ENCODE data around the gene CUL5. TPM values are rescaled to one million over a fixed set of nuclear protein-coding genes. Genes with fewer than 3 reads are reported as not detected.

The CUL5 gene
- polyA plus RNA-seq: 1 to 10 TPM; 3.2 to 4.9 TPM

DNA sequence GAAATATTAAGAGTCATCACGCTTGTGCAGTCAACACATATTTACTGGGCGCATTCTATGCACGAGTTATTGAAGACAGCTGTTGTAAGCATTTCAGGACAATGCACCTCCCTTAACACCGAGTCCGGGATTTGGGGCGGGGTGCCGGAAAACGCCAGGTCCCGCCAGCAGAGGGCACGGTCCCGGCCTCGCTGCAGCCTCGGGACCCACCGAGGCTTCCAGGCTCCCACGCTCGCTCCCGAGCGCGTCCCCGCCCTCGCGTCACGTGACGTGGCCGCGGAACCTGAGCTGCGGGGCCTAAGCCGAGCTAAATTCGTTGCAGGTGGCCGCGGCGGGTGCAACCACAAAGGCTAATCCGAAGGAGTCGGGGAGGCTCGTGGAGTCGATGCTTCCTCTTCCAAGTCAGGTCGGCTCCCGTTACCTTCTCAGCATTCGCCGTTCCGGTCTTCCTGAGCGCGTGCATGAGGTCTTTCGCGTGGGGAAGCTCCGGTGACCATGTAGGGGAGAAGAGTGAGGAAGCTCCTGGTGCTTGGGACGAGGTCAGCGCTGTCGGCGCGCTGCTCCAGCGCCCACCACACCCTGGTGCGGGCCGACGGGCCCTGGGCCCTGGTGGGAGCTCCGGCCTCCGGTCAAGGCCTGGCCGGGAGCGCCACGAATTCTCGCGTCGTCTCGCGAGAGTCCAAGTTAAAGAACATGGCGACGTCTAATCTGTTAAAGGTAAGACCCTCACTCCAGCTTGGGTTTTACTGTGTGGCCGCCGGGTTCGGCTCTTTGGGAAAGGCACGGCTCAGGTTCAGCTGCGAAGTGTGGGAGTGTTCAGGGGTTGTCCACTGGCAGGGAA, at the start of gene CUL5:
CUL5 (plus strand) TSS at position 243 of the 841 bp plus-strand sequence; CDS start at position 694, 451 bp downstream.
- Histone ChIP-seq H3K4me3 (ENCODE audit: low read depth in 1 of 2, low read length in 2 of 2) (peak within 1 kb of the TSS; percentile 89 to 98), H3K36me3 (ENCODE audit: control insufficient read depth in 2 of 2, insufficient read depth in 2 of 2, low read length in 1 of 2) (no peaks in the 10 kb centered on the region), H3K4me1 (ENCODE audit: control insufficient read depth in 2 of 2, insufficient read depth in 2 of 2, low read length in 1 of 2) (peaks cover 0 to 2% of the 10 kb centered on the region in 2 donors), H3K9me3 (ENCODE audit: control insufficient read depth in 2 of 2, insufficient read depth in 1 of 2, low read depth in 1 of 2, low read length in 1 of 2) (no peaks in the 10 kb centered on the region), H3K27ac (ENCODE audit: low read depth in 2 of 2, low read length in 1 of 2) (peak within 1 kb of the TSS; percentile 90 to 97), H3K27me3 (ENCODE audit: control insufficient read depth in 1 of 2, insufficient read depth in 2 of 2, low read length in 2 of 2) (no peaks in the 10 kb centered on the region)
- WGBS, 2 donors: 0% methylated on average over 72 of the region's 72 CpGs

GRCh38 chr11:107961480-107961879, 47.2 kb upstream of the CUL5 start:
- no peaks in the 10 kb centered on the region for H3K27me3 ChIP-seq (ENCODE audit: control insufficient read depth in 1 of 2, insufficient read depth in 2 of 2, low read length in 2 of 2)

GRCh38 chr11:107962181-107962580, 46.5 kb upstream of the CUL5 start:
- H3K4me1 ChIP-seq (ENCODE audit: control insufficient read depth in 2 of 2, insufficient read depth in 2 of 2, low read length in 1 of 2): no peaks in the 10 kb centered on the region
- H3K9me3 ChIP-seq (ENCODE audit: control insufficient read depth in 2 of 2, insufficient read depth in 1 of 2, low read depth in 1 of 2, low read length in 1 of 2): no peaks in the 10 kb centered on the region
- no peaks in the 10 kb centered on the region for H3K36me3 ChIP-seq (ENCODE audit: control insufficient read depth in 2 of 2, insufficient read depth in 2 of 2, low read length in 1 of 2)
- WGBS, 2 donors: 79 to 83% methylated on average over 1 of the region's 1 CpG
- H3K4me3 ChIP-seq (ENCODE audit: low read depth in 1 of 2, low read length in 2 of 2): no peak overlapping the region
- H3K27me3 ChIP-seq (ENCODE audit: control insufficient read depth in 1 of 2, insufficient read depth in 2 of 2, low read length in 2 of 2): no peaks in the 10 kb centered on the region
- no peak overlapping the region for H3K27ac ChIP-seq (ENCODE audit: low read depth in 2 of 2, low read length in 1 of 2)

More at GRCh38 chr11:107961480-107961879, 47.2 kb upstream of the CUL5 start:
- H3K9me3 ChIP-seq (ENCODE audit: control insufficient read depth in 2 of 2, insufficient read depth in 1 of 2, low read depth in 1 of 2, low read length in 1 of 2): no peaks in the 10 kb centered on the region
- H3K27ac ChIP-seq (ENCODE audit: low read depth in 2 of 2, low read length in 1 of 2): no peak overlapping the region
- no peaks in the 10 kb centered on the region for H3K36me3 ChIP-seq (ENCODE audit: control insufficient read depth in 2 of 2, insufficient read depth in 2 of 2, low read length in 1 of 2)
- 70 to 76% methylated on average over 3 of the region's 3 CpGs for WGBS, 2 donors
- no peak overlapping the region for H3K4me3 ChIP-seq (ENCODE audit: low read depth in 1 of 2, low read length in 2 of 2)
- H3K4me1 ChIP-seq (ENCODE audit: control insufficient read depth in 2 of 2, insufficient read depth in 2 of 2, low read length in 1 of 2): no peaks in the 10 kb centered on the region

- WGBS, 2 donors: 77 to 83% methylated on average over 8 of the region's 8 CpGs
- H3K36me3 ChIP-seq (ENCODE audit: control insufficient read depth in 2 of 2, insufficient read depth in 2 of 2, low read length in 1 of 2): no peaks in the 10 kb centered on the region
These were observed 45.6 kb upstream of the CUL5 start for GRCh38 chr11:107963091-107963490.

GRCh38 chr11:107969219-107969618, 39.5 kb upstream of the CUL5 start:
- no peaks in the 10 kb centered on the region for H3K9me3 ChIP-seq (ENCODE audit: control insufficient read depth in 2 of 2, insufficient read depth in 1 of 2, low read depth in 1 of 2, low read length in 1 of 2)
- no peak overlapping the region for H3K4me3 ChIP-seq (ENCODE audit: low read depth in 1 of 2, low read length in 2 of 2)
- no peak overlapping the region for H3K27ac ChIP-seq (ENCODE audit: low read depth in 2 of 2, low read length in 1 of 2)
- no peaks in the 10 kb centered on the region for H3K27me3 ChIP-seq (ENCODE audit: control insufficient read depth in 1 of 2, insufficient read depth in 2 of 2, low read length in 2 of 2)
- no peaks in the 10 kb centered on the region for H3K36me3 ChIP-seq (ENCODE audit: control insufficient read depth in 2 of 2, insufficient read depth in 2 of 2, low read length in 1 of 2)
- H3K4me1 ChIP-seq (ENCODE audit: control insufficient read depth in 2 of 2, insufficient read depth in 2 of 2, low read length in 1 of 2): no peaks in the 10 kb centered on the region

More at GRCh38 chr11:107963091-107963490, 45.6 kb upstream of the CUL5 start:
- Histone ChIP-seq H3K27me3 (ENCODE audit: control insufficient read depth in 1 of 2, insufficient read depth in 2 of 2, low read length in 2 of 2) (no peaks in the 10 kb centered on the region), H3K4me1 (ENCODE audit: control insufficient read depth in 2 of 2, insufficient read depth in 2 of 2, low read length in 1 of 2) (no peaks in the 10 kb centered on the region), H3K9me3 (ENCODE audit: control insufficient read depth in 2 of 2, insufficient read depth in 1 of 2, low read depth in 1 of 2, low read length in 1 of 2) (no peaks in the 10 kb centered on the region), H3K27ac (ENCODE audit: low read depth in 2 of 2, low read length in 1 of 2) (no peak overlapping the region), H3K4me3 (ENCODE audit: low read depth in 1 of 2, low read length in 2 of 2) (no peak overlapping the region)

DNA sequence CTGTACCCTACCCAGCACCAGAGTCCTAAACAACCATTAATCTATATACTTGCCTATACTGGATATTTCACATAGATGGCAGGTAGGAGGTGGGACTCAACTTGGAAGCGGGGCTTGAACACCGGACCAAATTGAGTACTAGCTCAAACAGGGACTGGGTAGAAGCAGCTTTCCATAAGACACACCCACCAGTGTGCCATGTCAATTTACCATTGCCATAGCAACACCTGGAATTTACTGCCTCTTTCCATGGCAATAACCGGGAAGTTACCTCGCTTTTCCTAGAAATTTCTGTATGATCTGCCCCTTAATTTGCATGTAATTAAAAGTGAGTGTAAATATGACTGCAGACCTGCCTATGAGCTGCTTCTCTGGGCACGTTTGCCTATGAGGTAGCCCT, 38.6 kb upstream of the CUL5 start:
- H3K36me3 ChIP-seq (ENCODE audit: control insufficient read depth in 2 of 2, insufficient read depth in 2 of 2, low read length in 1 of 2): no peaks in the 10 kb centered on the region
- H3K27me3 ChIP-seq (ENCODE audit: control insufficient read depth in 1 of 2, insufficient read depth in 2 of 2, low read length in 2 of 2): no peaks in the 10 kb centered on the region
- H3K9me3 ChIP-seq (ENCODE audit: control insufficient read depth in 2 of 2, insufficient read depth in 1 of 2, low read depth in 1 of 2, low read length in 1 of 2): no peaks in the 10 kb centered on the region
- no peaks in the 10 kb centered on the region for H3K4me1 ChIP-seq (ENCODE audit: control insufficient read depth in 2 of 2, insufficient read depth in 2 of 2, low read length in 1 of 2)
- WGBS, 2 donors: 78 to 88% methylated on average over 5 of the region's 5 CpGs
- no peak overlapping the region for H3K27ac ChIP-seq (ENCODE audit: low read depth in 2 of 2, low read length in 1 of 2)
- H3K4me3 ChIP-seq (ENCODE audit: low read depth in 1 of 2, low read length in 2 of 2): no peak overlapping the region

DNA sequence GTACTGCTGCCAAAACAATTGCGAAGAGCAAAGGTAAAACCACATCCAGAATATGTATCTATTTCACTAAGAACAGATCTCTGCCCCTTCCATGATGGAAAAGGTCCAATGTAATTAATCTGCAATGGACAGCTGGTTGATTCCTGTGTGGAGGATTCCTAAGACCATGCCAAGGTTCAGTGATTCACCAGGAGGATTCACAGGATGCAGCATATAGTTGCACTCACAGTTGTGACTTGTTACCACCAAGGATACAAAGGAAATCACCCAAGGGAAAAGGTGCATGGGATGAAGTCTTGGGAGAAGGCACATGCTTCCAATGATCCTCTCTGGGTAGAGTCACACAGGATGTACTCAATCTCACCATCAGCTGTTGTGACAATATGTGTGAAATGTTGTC, 35.1 kb upstream of the CUL5 start:
- no peak overlapping the region for H3K27ac ChIP-seq (ENCODE audit: low read depth in 2 of 2, low read length in 1 of 2)
- H3K36me3 ChIP-seq (ENCODE audit: control insufficient read depth in 2 of 2, insufficient read depth in 2 of 2, low read length in 1 of 2): no peaks in the 10 kb centered on the region
- WGBS, 2 donors: 91 to 92% methylated on average over 1 of the region's 1 CpG
- no peaks in the 10 kb centered on the region for H3K27me3 ChIP-seq (ENCODE audit: control insufficient read depth in 1 of 2, insufficient read depth in 2 of 2, low read length in 2 of 2)
- H3K4me3 ChIP-seq (ENCODE audit: low read depth in 1 of 2, low read length in 2 of 2): no peak overlapping the region
- no peaks in the 10 kb centered on the region for H3K4me1 ChIP-seq (ENCODE audit: control insufficient read depth in 2 of 2, insufficient read depth in 2 of 2, low read length in 1 of 2)
- H3K9me3 ChIP-seq (ENCODE audit: control insufficient read depth in 2 of 2, insufficient read depth in 1 of 2, low read depth in 1 of 2, low read length in 1 of 2): no peaks in the 10 kb centered on the region

DNA sequence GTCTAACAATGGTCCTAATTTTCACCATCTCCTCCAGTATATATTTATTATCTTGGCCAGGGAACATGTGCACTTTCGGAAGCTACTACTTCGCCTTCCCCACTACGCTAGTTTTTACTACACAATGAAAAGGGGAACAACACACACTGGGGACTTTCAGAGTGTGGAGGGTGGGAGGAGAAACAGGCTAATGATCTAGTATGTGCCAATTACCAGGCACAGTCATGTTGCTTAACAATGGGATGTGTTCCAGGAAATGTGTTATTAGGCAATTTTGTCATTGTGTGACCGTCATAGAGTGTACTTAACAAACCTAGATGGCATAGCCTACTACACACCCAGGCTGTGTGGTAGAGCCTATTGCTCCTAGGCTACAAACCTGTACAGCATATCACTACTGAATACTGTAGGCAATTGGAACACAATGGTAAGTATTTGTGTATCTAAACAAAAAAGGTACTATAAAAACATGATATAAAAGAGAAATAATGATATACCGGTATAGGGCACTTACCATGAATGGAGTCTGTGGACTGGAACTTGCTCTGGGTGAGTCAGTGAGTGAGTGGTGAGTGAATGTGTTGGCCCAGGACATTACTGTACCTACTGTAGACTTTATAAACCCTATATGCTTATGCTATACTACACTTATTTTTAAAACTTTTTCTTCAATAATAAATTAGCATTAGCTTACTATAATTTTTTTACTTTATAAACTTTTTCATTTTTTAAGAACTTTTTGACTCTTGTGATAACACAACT, 20.1 kb upstream of the CUL5 start:
- Histone ChIP-seq H3K9me3 (ENCODE audit: control insufficient read depth in 2 of 2, insufficient read depth in 1 of 2, low read depth in 1 of 2, low read length in 1 of 2) (no peaks in the 10 kb centered on the region), H3K36me3 (ENCODE audit: control insufficient read depth in 2 of 2, insufficient read depth in 2 of 2, low read length in 1 of 2) (no peaks in the 10 kb centered on the region), H3K27ac (ENCODE audit: low read depth in 2 of 2, low read length in 1 of 2) (no peak overlapping the region), H3K4me3 (ENCODE audit: low read depth in 1 of 2, low read length in 2 of 2) (no peak overlapping the region), H3K27me3 (ENCODE audit: control insufficient read depth in 1 of 2, insufficient read depth in 2 of 2, low read length in 2 of 2) (no peaks in the 10 kb centered on the region), H3K4me1 (ENCODE audit: control insufficient read depth in 2 of 2, insufficient read depth in 2 of 2, low read length in 1 of 2) (no peaks in the 10 kb centered on the region)
- 69 to 76% methylated on average over 5 of the region's 5 CpGs for WGBS, 2 donors

- no peak overlapping the region for H3K4me3 ChIP-seq (ENCODE audit: low read depth in 1 of 2, low read length in 2 of 2)
- H3K9me3 ChIP-seq (ENCODE audit: control insufficient read depth in 2 of 2, insufficient read depth in 1 of 2, low read depth in 1 of 2, low read length in 1 of 2): no peaks in the 10 kb centered on the region
- no peak overlapping the region for H3K27ac ChIP-seq (ENCODE audit: low read depth in 2 of 2, low read length in 1 of 2)
- H3K36me3 ChIP-seq (ENCODE audit: control insufficient read depth in 2 of 2, insufficient read depth in 2 of 2, low read length in 1 of 2): no peaks in the 10 kb centered on the region
- H3K4me1 ChIP-seq (ENCODE audit: control insufficient read depth in 2 of 2, insufficient read depth in 2 of 2, low read length in 1 of 2): no peaks in the 10 kb centered on the region
- WGBS, 2 donors: 70 to 75% methylated on average over 5 of the region's 5 CpGs
- H3K27me3 ChIP-seq (ENCODE audit: control insufficient read depth in 1 of 2, insufficient read depth in 2 of 2, low read length in 2 of 2): no peaks in the 10 kb centered on the region
These were observed 16.8 kb upstream of the CUL5 start for GRCh38 chr11:107991868-107992414.
